ENCODE data around the gene EFNA5. TPM values are rescaled to one million over a fixed set of nuclear protein-coding genes. Genes with fewer than 3 reads are reported as not detected.

EFNA5 gene
- total and polyA plus RNA-seq, 2 of the 13 experiments (the other 11 are each of a cell fraction or from before 2014, with no cell fraction given) = not detected

DNA sequence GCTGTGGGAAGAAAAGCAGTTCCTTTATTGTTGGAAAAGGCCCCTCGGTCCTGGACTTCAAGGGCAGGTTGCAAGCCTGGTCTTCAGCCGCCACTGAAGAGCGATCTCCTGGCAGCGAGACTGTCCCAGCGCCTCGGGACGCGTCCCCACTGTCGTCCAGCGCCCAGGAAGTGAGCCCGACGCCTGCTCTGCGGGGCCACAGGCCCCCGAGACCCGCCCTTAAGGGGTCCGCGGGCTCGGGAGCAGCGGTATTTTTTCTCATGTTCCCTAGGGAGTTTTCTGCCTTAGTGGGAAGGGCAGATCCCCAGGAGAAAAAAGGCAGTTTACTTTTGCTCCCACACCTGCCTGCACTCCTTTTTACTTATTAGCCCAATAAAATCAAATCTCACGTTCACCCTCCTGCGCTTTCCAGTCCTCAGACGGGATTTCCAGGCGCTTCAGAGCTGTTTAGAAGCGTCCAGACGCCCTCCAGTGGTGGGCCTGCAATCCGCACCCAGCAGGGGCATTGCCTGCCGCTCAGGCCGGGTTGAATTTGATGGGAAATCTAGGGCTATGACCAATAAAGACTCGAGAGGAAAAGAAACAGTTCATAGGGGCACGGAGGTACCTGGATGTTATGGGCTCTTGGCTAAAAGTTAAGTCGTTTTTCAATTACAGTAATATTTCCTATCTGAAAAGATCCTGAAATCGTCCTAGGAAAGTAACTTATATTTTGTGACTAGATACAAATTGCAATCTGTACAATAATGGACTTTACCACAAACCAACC, 2.8 kb upstream of the EFNA5 start (continued):
- TF ChIP-seq HNF4A (CRISPR knock-in tag; IDR thresholded peaks at IDR 0.05) (no peak), ETV5 (CRISPR knock-in tag; IDR thresholded peaks at IDR 0.05; ENCODE audit: borderline replicate concordance) (no peak; the same call in 1 of the 2 replicates), ZNF530 (CRISPR knock-in tag; IDR thresholded peaks at IDR 0.05; ENCODE audit: low read depth) (no peak), ZNF160 (CRISPR knock-in tag; IDR thresholded peaks at IDR 0.05) (no peak), SRSF9 (IDR thresholded peaks at IDR 0.05; ENCODE audit: borderline replicate concordance, insufficient read depth, low read depth, low read length, poor library complexity, severe bottlenecking) (no peak), MAF1 (CRISPR knock-in tag; IDR thresholded peaks at IDR 0.05; ENCODE audit: borderline replicate concordance) (no peak), STAG1 (CRISPR knock-in tag; IDR thresholded peaks at IDR 0.05) (peak; percentile 85), ZKSCAN8 (CRISPR knock-in tag; IDR thresholded peaks at IDR 0.05; ENCODE audit: borderline replicate concordance) (no peak), NFATC3 (CRISPR knock-in tag; IDR thresholded peaks at IDR 0.05) (no peak), ZNF615 (CRISPR knock-in tag; IDR thresholded peaks at IDR 0.05; ENCODE audit: borderline replicate concordance) (no peak), ZNF816 (CRISPR knock-in tag; IDR thresholded peaks at IDR 0.05; ENCODE audit: borderline replicate concordance) (no peak), ZNF614 (CRISPR knock-in tag; IDR thresholded peaks at IDR 0.05; ENCODE audit: borderline replicate concordance) (0 out of 2 replicates have a peak, but pooled peaks have one; percentile 29), SALL1 (CRISPR knock-in tag; IDR thresholded peaks at IDR 0.05) (peak; percentile 24; the same call in 1 of the 2 replicates), ZFP36 (IDR thresholded peaks at IDR 0.05; ENCODE audit: borderline replicate concordance, low read depth, low read length, partially characterized antibody) (peak; percentile 19), PHF8 (CRISPR knock-in tag; IDR thresholded peaks at IDR 0.05) (no peak), KDM5B (CRISPR knock-in tag; IDR thresholded peaks at IDR 0.05; ENCODE audit: borderline replicate concordance) (no peak), ZNF136 (CRISPR knock-in tag; IDR thresholded peaks at IDR 0.05; ENCODE audit: low read depth) (no peak), AHR (CRISPR knock-in tag; IDR thresholded peaks at IDR 0.05) (no peak), ZFY (CRISPR knock-in tag; IDR thresholded peaks at IDR 0.05) (0 out of 2 replicates have a peak, but pooled peaks have one; percentile 23)
- TF ChIP-seq, protein P1, sequence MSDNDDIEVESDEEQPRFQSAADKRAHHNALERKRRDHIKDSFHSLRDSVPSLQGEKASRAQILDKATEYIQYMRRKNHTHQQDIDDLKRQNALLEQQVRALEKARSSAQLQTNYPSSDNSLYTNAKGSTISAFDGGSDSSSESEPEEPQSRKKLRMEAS (IDR thresholded peaks at IDR 0.05) = no peak
- TF ChIP-seq, protein P2, sequence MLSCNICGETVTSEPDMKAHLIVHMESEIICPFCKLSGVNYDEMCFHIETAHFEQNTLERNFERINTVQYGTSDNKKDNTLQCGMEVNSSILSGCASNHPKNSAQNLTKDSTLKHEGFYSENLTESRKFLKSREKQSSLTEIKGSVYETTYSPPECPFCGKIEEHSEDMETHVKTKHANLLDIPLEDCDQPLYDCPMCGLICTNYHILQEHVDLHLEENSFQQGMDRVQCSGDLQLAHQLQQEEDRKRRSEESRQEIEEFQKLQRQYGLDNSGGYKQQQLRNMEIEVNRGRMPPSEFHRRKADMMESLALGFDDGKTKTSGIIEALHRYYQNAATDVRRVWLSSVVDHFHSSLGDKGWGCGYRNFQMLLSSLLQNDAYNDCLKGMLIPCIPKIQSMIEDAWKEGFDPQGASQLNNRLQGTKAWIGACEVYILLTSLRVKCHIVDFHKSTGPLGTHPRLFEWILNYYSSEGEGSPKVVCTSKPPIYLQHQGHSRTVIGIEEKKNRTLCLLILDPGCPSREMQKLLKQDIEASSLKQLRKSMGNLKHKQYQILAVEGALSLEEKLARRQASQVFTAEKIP (CRISPR knock-in tag; IDR thresholded peaks at IDR 0.05; ENCODE audit: borderline replicate concordance) = no peak
- TF ChIP-seq, protein P3, sequence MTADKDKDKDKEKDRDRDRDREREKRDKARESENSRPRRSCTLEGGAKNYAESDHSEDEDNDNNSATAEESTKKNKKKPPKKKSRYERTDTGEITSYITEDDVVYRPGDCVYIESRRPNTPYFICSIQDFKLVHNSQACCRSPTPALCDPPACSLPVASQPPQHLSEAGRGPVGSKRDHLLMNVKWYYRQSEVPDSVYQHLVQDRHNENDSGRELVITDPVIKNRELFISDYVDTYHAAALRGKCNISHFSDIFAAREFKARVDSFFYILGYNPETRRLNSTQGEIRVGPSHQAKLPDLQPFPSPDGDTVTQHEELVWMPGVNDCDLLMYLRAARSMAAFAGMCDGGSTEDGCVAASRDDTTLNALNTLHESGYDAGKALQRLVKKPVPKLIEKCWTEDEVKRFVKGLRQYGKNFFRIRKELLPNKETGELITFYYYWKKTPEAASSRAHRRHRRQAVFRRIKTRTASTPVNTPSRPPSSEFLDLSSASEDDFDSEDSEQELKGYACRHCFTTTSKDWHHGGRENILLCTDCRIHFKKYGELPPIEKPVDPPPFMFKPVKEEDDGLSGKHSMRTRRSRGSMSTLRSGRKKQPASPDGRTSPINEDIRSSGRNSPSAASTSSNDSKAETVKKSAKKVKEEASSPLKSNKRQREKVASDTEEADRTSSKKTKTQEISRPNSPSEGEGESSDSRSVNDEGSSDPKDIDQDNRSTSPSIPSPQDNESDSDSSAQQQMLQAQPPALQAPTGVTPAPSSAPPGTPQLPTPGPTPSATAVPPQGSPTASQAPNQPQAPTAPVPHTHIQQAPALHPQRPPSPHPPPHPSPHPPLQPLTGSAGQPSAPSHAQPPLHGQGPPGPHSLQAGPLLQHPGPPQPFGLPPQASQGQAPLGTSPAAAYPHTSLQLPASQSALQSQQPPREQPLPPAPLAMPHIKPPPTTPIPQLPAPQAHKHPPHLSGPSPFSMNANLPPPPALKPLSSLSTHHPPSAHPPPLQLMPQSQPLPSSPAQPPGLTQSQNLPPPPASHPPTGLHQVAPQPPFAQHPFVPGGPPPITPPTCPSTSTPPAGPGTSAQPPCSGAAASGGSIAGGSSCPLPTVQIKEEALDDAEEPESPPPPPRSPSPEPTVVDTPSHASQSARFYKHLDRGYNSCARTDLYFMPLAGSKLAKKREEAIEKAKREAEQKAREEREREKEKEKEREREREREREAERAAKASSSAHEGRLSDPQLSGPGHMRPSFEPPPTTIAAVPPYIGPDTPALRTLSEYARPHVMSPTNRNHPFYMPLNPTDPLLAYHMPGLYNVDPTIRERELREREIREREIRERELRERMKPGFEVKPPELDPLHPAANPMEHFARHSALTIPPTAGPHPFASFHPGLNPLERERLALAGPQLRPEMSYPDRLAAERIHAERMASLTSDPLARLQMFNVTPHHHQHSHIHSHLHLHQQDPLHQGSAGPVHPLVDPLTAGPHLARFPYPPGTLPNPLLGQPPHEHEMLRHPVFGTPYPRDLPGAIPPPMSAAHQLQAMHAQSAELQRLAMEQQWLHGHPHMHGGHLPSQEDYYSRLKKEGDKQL (CRISPR knock-in tag; IDR thresholded peaks at IDR 0.05; ENCODE audit: low read depth) = no peak
- TF ChIP-seq, protein P4, sequence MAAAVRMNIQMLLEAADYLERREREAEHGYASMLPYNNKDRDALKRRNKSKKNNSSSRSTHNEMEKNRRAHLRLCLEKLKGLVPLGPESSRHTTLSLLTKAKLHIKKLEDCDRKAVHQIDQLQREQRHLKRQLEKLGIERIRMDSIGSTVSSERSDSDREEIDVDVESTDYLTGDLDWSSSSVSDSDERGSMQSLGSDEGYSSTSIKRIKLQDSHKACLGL (CRISPR knock-in tag; IDR thresholded peaks at IDR 0.05) = no peak

All from HepG2 (cell line).